ENCODE results near the gene SMC4.

Gene SMC4

GRCh38 chr3:160435747-160436146, 36.3 kb downstream of the SMC4 start:
- no peaks in the 10 kb centered on the region for H3K4me1 ChIP-seq (ENCODE audit: insufficient read depth, low read length)
- no peak overlapping the region for H3K27ac ChIP-seq (ENCODE audit: low read length)
- peaks cover 63% of the 10 kb centered on the region for H3K36me3 ChIP-seq (ENCODE audit: insufficient read depth, low read length)
- H3K79me2 ChIP-seq (ENCODE audit: insufficient read depth, low read length): no peaks in the 10 kb centered on the region
- no peak overlapping the region for H3K4me3 ChIP-seq (ENCODE audit: low read depth in 1 of 2, low read length in 2 of 2)
- H3K9me3 ChIP-seq (ENCODE audit: insufficient read depth, low read length, severe bottlenecking): no peaks in the 10 kb centered on the region
- H3K4me2 ChIP-seq (ENCODE audit: insufficient read depth, low read length): no peak overlapping the region
- TF ChIP-seq CTCF (IDR thresholded peaks at IDR 0.05; ENCODE audit: borderline replicate concordance, extremely low read depth, low read length, poor library complexity, severe bottlenecking) (no peak), EZH2 (IDR thresholded peaks at IDR 0.05; ENCODE audit: borderline replicate concordance, low read depth, low read length, severe bottlenecking) (no peak)
- no peak overlapping the region for H3K9ac ChIP-seq (ENCODE audit: low read depth, low read length)
- H3K27me3 ChIP-seq (ENCODE audit: insufficient read depth, low read length, poor library complexity): no peaks in the 10 kb centered on the region
- H4K20me1 ChIP-seq (ENCODE audit: insufficient read depth, low read length): peaks cover 8% of the 10 kb centered on the region; the same call in 1 of the 2 replicates
- DNase-seq (no peak), ATAC-seq (ENCODE audit: insufficient read depth, low read depth) (0 out of 3 replicates have a peak, but pooled peaks have one; percentile 15)
- H2AFZ ChIP-seq (ENCODE audit: low read depth, low read length): no peak overlapping the region

- no peak overlapping the region for H3K27ac ChIP-seq (ENCODE audit: low read length)
- H3K4me2 ChIP-seq (ENCODE audit: insufficient read depth, low read length): no peak overlapping the region
- H3K4me3 ChIP-seq (ENCODE audit: low read depth in 1 of 2, low read length in 2 of 2): no peak overlapping the region
- H3K4me1 ChIP-seq (ENCODE audit: insufficient read depth, low read length): no peaks in the 10 kb centered on the region
- no peak overlapping the region for H3K9ac ChIP-seq (ENCODE audit: low read depth, low read length)
- H2AFZ ChIP-seq (ENCODE audit: low read depth, low read length): no peak overlapping the region
- H3K27me3 ChIP-seq (ENCODE audit: insufficient read depth, low read length, poor library complexity): no peaks in the 10 kb centered on the region
- peak; percentile 47; the same call in 1 of the 3 replicates for ATAC-seq (ENCODE audit: insufficient read depth, low read depth)
- H4K20me1 ChIP-seq (ENCODE audit: insufficient read depth, low read length): peaks cover 8% of the 10 kb centered on the region; the same call in 1 of the 2 replicates
- TF ChIP-seq EZH2 (IDR thresholded peaks at IDR 0.05; ENCODE audit: borderline replicate concordance, low read depth, low read length, severe bottlenecking): no peak
- no peak for TF ChIP-seq CTCF (IDR thresholded peaks at IDR 0.05; ENCODE audit: borderline replicate concordance, extremely low read depth, low read length, poor library complexity, severe bottlenecking)
- peaks cover 50% of the 10 kb centered on the region for H3K36me3 ChIP-seq (ENCODE audit: insufficient read depth, low read length)
- no peaks in the 10 kb centered on the region for H3K79me2 ChIP-seq (ENCODE audit: insufficient read depth, low read length)
- no peaks in the 10 kb centered on the region for H3K9me3 ChIP-seq (ENCODE audit: insufficient read depth, low read length, severe bottlenecking)
- DNase-seq: no peak
These were observed 37.6 kb downstream of the SMC4 start for GRCh38 chr3:160437083-160437455.

GRCh38 chr3:160440687-160441086, 41.2 kb downstream of the SMC4 start:
- no peaks in the 10 kb centered on the region for H3K27me3 ChIP-seq (ENCODE audit: insufficient read depth, low read length, poor library complexity)
- DNase-seq (no peak), ATAC-seq (ENCODE audit: insufficient read depth, low read depth) (no peak)
- no peak overlapping the region for H3K27ac ChIP-seq (ENCODE audit: low read length)
- peaks cover 14% of the 10 kb centered on the region; the same call in 1 of the 2 replicates for H3K36me3 ChIP-seq (ENCODE audit: insufficient read depth, low read length)
- no peaks in the 10 kb centered on the region for H3K9me3 ChIP-seq (ENCODE audit: insufficient read depth, low read length, severe bottlenecking)
- no peaks in the 10 kb centered on the region for H4K20me1 ChIP-seq (ENCODE audit: insufficient read depth, low read length)
- no peak overlapping the region for H3K4me3 ChIP-seq (ENCODE audit: low read depth in 1 of 2, low read length in 2 of 2)
- H3K79me2 ChIP-seq (ENCODE audit: insufficient read depth, low read length): no peaks in the 10 kb centered on the region
- H2AFZ ChIP-seq (ENCODE audit: low read depth, low read length): no peak overlapping the region
- no peak for TF ChIP-seq EZH2 (IDR thresholded peaks at IDR 0.05; ENCODE audit: borderline replicate concordance, low read depth, low read length, severe bottlenecking)
- no peak for TF ChIP-seq CTCF (IDR thresholded peaks at IDR 0.05; ENCODE audit: borderline replicate concordance, extremely low read depth, low read length, poor library complexity, severe bottlenecking)
- H3K4me2 ChIP-seq (ENCODE audit: insufficient read depth, low read length): no peak overlapping the region
- H3K9ac ChIP-seq (ENCODE audit: low read depth, low read length): no peak overlapping the region
- H3K4me1 ChIP-seq (ENCODE audit: insufficient read depth, low read length): no peaks in the 10 kb centered on the region

- Histone ChIP-seq H2AFZ (ENCODE audit: low read depth, low read length) (no peak overlapping the region), H4K20me1 (ENCODE audit: insufficient read depth, low read length) (no peaks in the 10 kb centered on the region), H3K4me1 (ENCODE audit: insufficient read depth, low read length) (no peaks in the 10 kb centered on the region), H3K9ac (ENCODE audit: low read depth, low read length) (no peak overlapping the region), H3K4me3 (ENCODE audit: low read depth in 1 of 2, low read length in 2 of 2) (no peak overlapping the region), H3K27me3 (ENCODE audit: insufficient read depth, low read length, poor library complexity) (no peaks in the 10 kb centered on the region), H3K4me2 (ENCODE audit: insufficient read depth, low read length) (no peak overlapping the region), H3K27ac (ENCODE audit: low read length) (no peak overlapping the region), H3K9me3 (ENCODE audit: insufficient read depth, low read length, severe bottlenecking) (no peaks in the 10 kb centered on the region), H3K79me2 (ENCODE audit: insufficient read depth, low read length) (no peaks in the 10 kb centered on the region), H3K36me3 (ENCODE audit: insufficient read depth, low read length) (no peaks in the 10 kb centered on the region)
- DNase-seq (no peak), ATAC-seq (ENCODE audit: insufficient read depth, low read depth) (peak; percentile 55; the same call in 2 of the 3 replicates)
- TF ChIP-seq CTCF (IDR thresholded peaks at IDR 0.05; ENCODE audit: borderline replicate concordance, extremely low read depth, low read length, poor library complexity, severe bottlenecking): no peak
- no peak for TF ChIP-seq EZH2 (IDR thresholded peaks at IDR 0.05; ENCODE audit: borderline replicate concordance, low read depth, low read length, severe bottlenecking)
These were observed 45.0 kb downstream of the SMC4 start for GRCh38 chr3:160444411-160444810.

All from DND-41 (cell line).